HG02970 (cell line): ENCODE data around the gene IL3RA.

Experiments
- ATAC-seq: cut with Tn5 transposase; IDR thresholded peaks from one replicate; pipeline ENCODE4 v1.9.1; 2021; ENCODE audit warnings: mild to moderate bottlenecking, moderate library complexity, moderate number of reproducible peaks; ENCODE audit not compliant: unreplicated experiment, low FRiP score

The IL3RA gene

GRCh38 chrX:1378306-1378759 lies 41.7 kb downstream of the IL3RA start:
- no peak for ATAC-seq

- no peak for ATAC-seq
These were observed 44.2 kb downstream of the IL3RA start for GRCh38 chrX:1380672-1381233.

DNA sequence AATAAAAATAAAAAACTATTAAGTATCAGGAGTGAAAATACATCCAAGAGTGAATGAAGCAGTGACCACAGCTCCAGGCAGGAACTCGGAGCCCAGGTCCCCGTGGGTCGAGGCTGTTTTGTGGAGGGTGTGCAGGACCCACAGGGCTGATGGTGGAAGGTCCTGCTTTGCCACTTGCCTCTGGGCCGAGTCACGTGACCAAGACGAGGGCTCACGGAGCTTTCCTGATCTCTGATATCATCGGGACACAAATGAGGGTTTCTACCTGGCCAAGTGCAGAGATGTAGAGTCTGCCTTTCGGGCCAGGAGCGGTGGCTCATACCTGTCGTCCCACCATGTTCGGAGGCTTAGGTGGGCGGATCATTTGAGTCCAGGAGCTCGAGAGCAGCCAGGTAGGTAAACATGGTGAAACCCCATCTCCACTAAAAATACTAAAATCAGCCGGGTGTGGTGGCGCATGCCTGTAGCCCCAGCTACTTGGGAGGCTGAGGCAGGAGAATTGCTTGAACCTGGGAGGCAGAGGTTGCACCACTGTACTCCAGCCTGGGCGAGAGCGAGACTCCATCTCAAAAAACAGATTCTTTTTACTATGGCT lies 48.2 kb downstream of the IL3RA start:
- ATAC-seq, result no peak

DNA sequence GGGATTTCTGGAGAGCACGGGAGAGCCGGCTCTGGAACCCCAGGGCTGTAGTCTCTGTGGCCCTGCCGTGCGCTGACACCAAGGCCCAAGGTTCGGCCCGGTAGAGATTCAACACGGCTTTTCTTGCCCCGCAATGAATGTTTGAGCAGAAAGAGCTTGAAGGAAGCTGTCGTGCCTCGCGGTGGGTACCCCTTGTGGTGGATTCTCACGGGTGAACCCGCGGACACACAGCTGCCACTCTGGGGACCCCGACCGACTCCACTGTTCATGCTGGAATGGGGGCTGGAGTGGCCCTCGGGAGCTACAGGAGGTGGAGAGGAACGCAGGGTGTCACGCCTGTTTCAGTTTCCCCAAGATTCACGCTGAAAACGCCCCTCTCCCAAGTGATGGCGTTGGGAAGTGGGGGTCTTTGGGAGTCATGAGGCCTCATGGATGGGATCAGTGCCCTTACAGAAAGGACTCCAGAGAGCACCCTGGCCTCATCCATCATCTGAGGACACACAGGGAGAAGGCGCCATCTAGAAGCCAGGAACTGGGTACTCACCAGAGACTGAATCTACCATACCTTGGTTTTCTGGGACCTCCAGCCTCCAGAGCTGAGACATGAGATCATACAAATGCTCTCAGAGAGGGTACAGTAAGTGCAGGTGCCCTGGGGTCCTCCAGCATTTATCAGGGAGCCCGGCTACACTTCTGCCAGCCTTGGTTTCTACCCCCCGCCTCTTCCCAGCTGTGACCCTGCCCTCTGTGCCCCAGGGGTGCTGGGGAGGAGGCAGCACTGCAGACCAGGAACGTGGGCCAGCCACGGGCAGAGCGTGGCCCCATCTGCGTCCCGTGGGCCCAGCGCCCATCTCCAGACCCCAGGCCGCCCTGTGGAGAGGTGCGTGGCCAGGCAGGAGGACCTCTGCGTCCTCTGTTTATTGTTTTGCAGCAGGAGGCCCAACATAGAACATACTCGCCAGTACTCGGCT lies 49.0 kb downstream of the IL3RA start:
- ATAC-seq, result no peak

DNA sequence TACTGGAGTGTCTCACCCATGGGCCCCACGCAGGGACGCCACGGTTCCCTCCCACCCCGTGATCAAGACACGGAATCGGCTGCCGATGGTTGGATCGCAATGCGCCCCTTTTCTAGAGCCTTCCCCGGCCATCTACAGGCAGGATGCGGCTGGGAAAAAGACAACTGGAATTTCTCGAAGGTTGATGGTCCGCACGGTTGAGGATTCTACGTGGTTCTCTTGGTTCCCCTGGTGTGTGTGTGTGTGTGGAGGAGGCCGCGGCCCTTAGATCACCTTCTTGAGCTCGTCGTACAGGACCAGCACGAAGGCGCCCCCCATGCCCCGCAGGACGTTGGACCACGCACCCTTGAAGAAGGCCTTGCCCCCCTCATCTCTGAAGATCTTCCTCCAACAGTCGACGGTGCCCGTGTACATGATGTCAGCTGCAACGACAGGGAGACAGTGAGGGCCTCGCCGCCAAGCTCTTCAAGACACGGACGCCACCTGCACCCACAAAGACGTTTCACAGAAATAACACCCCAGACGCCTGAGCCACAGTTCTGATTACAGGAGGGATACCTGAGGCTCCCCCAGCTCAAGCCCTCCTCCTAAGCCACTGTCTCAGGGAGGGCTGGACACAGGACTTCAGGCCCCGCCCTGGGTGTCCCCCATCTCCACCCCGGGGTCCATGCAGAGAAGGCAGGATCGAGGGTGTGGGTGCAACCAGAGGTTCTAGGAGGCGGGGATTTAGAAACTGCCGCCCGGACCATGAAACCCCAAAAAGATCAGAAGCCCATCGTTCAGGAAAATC lies 49.9 kb downstream of the IL3RA start:
- no peak for ATAC-seq

DNA sequence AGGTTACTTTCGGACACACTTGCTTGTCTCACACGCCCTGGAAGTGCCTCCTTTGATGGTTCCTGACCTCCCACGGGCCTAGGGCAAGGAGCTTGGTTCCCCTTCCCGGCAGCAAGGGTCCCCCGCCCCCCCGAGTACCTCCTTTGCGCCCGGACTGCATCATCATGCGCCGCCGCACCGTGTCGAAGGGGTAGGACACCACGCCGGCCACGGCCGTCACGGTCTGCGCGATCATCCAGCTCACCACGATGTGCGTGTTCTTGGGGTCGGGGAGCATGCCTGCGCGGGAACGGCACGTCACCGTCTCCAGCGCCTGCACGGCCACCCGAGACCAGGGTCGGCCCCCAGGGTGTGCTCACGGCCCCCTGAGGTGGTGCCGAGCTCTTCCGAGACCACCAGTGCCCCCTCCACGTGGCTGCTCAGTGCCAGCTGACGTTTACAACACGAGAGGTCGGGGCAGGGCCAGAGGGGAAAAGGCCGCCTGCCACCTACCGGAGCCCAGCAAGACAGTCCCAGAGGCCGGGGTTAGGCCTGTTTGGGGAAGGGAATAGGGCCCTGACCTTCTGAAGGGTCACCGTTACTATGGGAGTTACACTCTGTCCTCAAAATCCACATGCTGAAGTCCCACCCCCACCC lies 50.7 kb downstream of the IL3RA start:
- no peak for ATAC-seq

GRCh38 chrX:1388651-1389050 lies 52.1 kb downstream of the IL3RA start:
- no peak for ATAC-seq

DNA sequence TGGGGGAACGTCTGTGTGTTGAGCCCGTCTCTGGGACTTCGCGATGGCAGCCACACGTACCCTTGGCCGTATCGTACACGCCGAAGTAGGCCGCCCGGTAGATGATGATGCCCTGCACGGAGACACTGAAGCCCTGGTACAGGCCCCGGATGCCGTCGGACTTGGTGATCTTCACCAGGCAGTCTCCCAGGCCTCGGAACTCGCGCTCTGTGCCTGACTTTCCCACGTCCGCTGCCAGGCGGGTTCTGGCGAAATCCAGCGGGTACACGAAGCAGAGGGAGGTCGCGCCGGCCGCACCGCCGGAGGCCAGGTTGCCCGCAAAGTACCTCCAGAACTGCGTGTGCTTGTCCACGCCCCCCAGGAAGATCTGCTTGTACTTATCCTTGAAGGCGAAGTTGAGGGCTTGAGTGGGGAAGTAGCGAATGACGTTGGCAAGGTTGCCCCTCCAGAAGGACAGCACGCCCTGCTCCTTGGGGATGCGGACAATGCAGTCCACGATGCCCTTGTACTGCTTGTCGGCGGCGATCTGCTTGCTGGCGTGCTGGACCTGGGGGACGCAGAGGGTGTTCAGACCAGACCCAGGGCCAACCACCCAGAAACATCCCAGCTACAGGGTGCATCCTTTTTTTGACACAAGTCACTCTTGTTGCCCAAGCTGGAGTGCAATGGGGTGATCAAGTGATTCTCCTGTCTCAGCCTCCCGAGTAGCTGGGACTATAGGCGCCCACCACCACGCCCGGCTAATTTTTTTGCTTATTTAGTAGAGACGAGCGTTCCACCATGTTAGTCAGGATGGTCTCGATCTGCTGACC lies 52.8 kb downstream of the IL3RA start:
- ATAC-seq, result no peak

- no peak for ATAC-seq
These were observed 53.4 kb downstream of the IL3RA start for GRCh38 chrX:1389993-1390285.

DNA sequence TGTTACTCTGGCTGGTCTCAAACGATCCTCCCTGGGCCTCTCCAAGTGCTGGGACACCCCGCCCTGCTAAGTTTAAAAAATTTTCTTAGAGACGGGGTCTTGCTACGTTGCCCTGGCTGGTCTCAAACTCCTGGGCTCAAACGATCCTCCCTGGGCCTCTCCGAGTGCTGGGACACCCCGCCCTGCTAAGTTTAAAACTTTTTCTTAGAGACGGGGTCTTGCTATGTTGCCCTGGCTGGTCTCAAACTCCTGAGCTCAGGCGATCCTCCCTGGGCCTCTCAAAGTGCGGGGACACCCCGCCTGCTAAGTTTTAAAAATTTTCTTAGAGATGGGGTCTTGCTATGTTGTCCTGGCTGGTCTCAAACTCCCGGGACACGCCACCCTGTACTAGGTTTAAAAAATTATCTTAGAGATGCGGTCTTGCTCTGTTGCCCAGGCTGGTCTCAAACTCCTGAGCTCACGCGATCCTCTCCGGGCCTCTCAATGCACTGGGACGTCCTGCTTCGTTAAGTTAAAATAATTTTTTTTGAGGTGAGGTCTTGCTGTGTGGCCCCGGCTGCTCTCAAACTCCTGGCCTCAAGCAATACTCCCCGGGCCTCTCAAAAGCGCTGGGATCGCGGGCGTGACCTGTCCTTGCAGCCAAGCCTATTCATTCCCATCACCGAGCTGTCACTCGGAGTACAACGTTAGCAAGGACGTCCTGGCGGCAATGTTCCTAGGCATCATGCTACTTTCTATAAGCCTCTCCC lies 54.2 kb downstream of the IL3RA start:
- no peak for ATAC-seq

DNA sequence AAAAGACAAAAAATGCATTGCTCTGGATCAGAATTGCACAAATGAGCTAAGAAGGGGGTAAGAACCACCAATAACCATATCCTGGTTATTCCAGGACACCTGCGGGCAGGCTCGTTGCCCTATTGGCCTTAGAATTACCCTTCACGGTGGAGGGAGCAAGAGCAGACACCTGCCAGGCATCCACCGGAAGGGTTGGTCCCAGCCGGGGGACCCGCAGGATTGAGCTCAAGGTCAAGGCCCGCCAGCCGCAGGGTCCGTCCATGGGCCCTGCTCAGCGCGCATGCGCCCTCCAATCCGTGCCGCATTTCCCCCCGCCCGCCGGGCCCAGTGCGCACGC lies 54.8 kb downstream of the IL3RA start:
- no peak for ATAC-seq

DNA sequence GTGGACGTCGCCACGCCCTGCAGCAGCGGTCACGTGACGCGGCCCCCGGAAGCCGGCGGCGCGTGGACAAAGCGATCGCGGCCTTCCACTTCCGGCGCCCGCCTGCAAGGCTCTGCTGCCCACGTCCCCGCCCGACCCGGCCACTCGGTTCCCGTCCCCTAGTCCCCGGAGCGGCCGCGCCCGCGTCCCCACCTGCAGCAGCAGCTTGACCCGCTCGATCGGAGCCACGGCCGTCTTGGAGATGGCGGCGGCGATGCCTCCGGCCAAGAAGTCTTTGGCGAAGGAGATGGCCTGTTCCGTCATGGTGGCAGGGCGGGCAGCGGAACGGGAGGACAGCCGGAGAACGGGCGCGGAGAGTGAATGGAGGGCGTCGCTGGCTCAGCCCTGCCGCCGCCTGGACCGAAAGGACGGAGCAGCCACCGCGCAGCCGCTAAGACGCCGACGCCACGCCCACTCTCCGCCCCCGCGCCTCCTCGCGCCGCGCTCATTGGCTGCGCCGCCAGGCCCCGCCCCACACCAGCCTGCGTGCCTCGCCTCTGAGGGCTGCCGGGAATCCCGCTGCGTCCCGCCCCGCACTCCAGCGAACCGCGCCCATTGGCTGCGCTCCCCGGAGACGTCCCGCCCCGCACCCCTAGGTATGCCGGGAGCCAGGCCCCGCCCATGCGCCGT lies 55.3 kb downstream of the IL3RA start, which contains the start of gene SLC25A6:
SLC25A6 (minus strand) TSS at position 407 of the 669 bp plus-strand sequence; CDS start at position 303, 104 bp downstream.
- ATAC-seq, result peak; percentile 96

GRCh38 chrX:1392376-1393068 lies 55.9 kb downstream of the IL3RA start:
- peak; percentile 4 for ATAC-seq

- ATAC-seq, result no peak
These were observed 57.5 kb downstream of the IL3RA start for GRCh38 chrX:1393871-1394615.

- no peak for ATAC-seq
These were observed 58.3 kb downstream of the IL3RA start for GRCh38 chrX:1394731-1395501.

GRCh38 chrX:1395646-1396216 lies 59.1 kb downstream of the IL3RA start:
- no peak for ATAC-seq
